Kidney capillary endothelial cell (primary cell): ENCODE results near the gene CAMSAP3.
"Not testable (repeated sequence)": the region's sequence is repeated elsewhere in the genome, so short reads cannot be mapped to it uniquely, and the experiment has no call there.

Experiments used
- DNase-seq: peaks from one replicate; pipeline ENCODE4 v3.0.0-alpha.2; 2018; ENCODE audit warnings: low spot score

The CAMSAP3 gene

GRCh38 chr19:7595466-7596133 is at the start of gene CAMSAP3:
CAMSAP3 (plus strand) TSS chr19:7595863; CDS start chr19:7596003, 140 bp downstream.
- DNase-seq: no peak

- peak; percentile 14 for DNase-seq
These were observed 49.8 kb upstream of the CAMSAP3 start for GRCh38 chr19:7545904-7546303.

GRCh38 chr19:7547159-7547558 is 48.5 kb upstream of the CAMSAP3 start:
- no peak for DNase-seq

GRCh38 chr19:7549429-7550148 is 46.1 kb upstream of the CAMSAP3 start:
- no peak for DNase-seq

GRCh38 chr19:7550169-7550770 is 45.4 kb upstream of the CAMSAP3 start:
- DNase-seq: no peak

- DNase-seq: no peak
These were observed 44.5 kb upstream of the CAMSAP3 start for GRCh38 chr19:7550987-7551761.

- no peak for DNase-seq
These were observed 42.9 kb upstream of the CAMSAP3 start for GRCh38 chr19:7552781-7553180.

- no peak for DNase-seq
These were observed 41.1 kb upstream of the CAMSAP3 start for GRCh38 chr19:7554565-7554964.

GRCh38 chr19:7554990-7555864 is 40.4 kb upstream of the CAMSAP3 start:
- DNase-seq: no peak

GRCh38 chr19:7556696-7557315 is 38.9 kb upstream of the CAMSAP3 start:
- no peak for DNase-seq

- DNase-seq: no peak
These were observed 37.0 kb upstream of the CAMSAP3 start for GRCh38 chr19:7558667-7559066.

GRCh38 chr19:7559102-7559501 is 36.6 kb upstream of the CAMSAP3 start:
- no peak for DNase-seq

GRCh38 chr19:7560255-7560654 is 35.4 kb upstream of the CAMSAP3 start:
- no peak for DNase-seq

GRCh38 chr19:7561325-7561724 is 34.3 kb upstream of the CAMSAP3 start:
- no peak for DNase-seq

- no peak for DNase-seq
These were observed 32.8 kb upstream of the CAMSAP3 start for GRCh38 chr19:7562646-7563393.

- DNase-seq: no peak
These were observed 30.8 kb upstream of the CAMSAP3 start for GRCh38 chr19:7564866-7565265.

GRCh38 chr19:7565332-7565731 is 30.3 kb upstream of the CAMSAP3 start:
- no peak for DNase-seq

GRCh38 chr19:7570761-7571160 is 24.9 kb upstream of the CAMSAP3 start:
- DNase-seq: no peak

GRCh38 chr19:7575434-7576040 is 20.1 kb upstream of the CAMSAP3 start:
- DNase-seq: no peak

GRCh38 chr19:7577422-7577821 is 18.2 kb upstream of the CAMSAP3 start:
- DNase-seq: not testable (repeated sequence)
